ENCODE data around the gene MATN1.

Gene MATN1

GRCh38 chr1:30678209-30678608 lies 45.2 kb downstream of the MATN1 start:
- no peak for DNase-seq

DNA sequence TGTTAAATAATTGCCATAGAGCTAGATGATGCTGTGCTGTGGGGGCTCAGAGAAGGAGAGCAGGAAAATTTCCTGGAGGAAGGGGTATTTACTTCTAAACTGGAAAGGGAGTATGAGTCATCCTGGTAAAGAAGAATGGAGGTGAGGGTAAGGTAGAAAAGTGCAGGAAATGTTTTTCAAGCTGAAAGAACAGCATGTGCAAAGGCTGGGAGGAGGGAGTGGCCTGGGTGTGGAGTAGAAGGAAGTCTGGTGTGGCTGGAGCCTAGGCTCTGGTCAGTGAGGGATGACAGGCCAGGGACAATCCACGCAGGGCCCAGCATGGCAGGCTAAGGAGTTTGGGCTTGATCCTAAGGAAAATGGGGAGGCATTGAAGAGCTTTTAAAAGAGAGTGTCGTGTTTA lies 45.9 kb downstream of the MATN1 start:
- no peak for DNase-seq

- DNase-seq = no peak
Observed at GRCh38 chr1:30675761-30676160, 47.6 kb downstream of the MATN1 start.

GRCh38 chr1:30675289-30675688 lies 48.1 kb downstream of the MATN1 start:
- DNase-seq = no peak

- DNase-seq = no peak
Observed at GRCh38 chr1:30673395-30673794, 50.0 kb downstream of the MATN1 start.

DNA sequence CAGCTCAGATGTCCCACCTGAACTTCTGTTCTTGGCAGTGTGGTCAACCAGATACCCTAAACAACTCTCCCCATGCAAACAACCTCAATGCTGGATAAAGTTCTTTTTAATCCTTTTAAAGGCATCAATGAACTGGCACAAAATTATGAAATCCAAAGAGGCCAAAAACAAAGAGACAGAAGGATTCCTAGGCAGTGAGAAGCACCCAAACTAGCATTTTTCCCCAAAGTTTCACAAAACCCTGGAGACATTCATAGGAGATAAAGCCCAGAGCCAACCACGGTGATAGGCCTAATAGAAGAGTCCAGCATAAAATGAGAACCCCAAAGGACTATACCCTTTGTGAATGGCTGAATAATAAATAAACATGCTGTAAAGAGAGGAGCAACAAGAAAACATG lies 50.7 kb downstream of the MATN1 start:
- no peak for DNase-seq

GRCh38 chr1:30670240-30671060 lies 52.9 kb downstream of the MATN1 start:
- DNase-seq = no peak

DNA sequence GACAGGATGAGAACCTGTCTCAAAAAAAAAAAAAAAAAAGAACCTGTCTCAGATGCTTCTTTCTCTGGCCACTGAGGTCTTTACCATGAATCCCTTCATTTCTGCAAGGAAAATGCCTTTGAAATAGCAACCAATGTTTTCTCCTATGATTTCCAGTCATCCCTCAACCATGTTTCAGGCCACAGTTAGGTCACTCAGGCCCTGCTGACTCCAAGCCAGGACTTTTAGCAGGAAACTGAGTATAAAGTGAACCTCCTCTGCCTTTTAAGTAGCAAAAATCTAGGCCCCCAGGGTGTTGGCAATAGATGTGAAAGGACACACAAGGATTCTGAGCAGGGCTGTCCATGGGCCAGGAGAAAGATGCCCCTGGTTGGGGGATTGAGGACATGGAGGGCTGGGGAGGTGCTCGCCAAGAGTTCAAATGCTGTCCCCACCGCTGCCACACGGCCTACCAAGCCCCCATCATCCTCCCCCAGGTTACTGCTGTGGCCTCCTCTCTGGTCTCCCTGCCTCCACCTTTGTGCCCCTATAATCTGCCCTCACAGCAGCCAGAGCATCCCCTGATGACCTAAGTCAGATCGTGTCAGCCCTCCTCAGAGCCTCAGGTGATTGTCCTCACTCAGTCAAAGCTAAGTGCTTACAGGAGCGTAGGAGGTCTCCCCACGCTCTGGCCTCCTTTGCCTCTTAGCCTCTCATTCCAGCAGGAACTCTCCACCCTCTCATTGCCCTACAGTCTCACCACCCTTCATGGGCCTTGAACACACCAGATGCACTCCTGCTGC lies 54.6 kb downstream of the MATN1 start:
- DNase-seq = no peak

GRCh38 chr1:30668024-30668423 lies 55.4 kb downstream of the MATN1 start:
- DNase-seq = no peak

DNA sequence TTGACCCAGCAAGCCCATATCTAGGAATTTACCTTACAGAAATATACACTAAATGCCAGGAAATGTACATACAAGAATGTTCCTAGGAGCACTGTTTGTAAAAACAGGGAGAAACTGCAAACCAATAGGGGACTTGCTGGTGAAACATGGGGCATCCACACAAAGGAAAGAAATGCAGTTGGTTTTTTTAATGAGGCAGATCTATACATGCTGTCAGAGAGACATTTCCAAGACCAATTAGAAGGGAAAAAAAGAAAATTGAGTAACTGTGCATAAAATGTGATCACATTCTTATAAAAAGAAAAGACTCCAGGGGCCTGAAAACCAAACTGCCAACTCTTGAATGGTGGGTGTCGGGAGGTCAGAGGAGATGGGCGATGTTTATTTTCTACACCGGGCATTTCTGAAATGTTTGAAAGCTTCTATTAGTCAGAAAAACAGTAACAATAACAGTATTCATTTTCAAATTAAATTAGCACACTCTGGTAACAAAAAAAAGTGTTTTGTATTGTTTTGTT lies 56.6 kb downstream of the MATN1 start:
- DNase-seq = no peak

- no peak for DNase-seq
Observed at GRCh38 chr1:30665216-30666010, 58.0 kb downstream of the MATN1 start.

GRCh38 chr1:30664103-30664755 lies 59.2 kb downstream of the MATN1 start:
- no peak for DNase-seq

- DNase-seq = no peak
Observed at GRCh38 chr1:30663596-30664091, 59.7 kb downstream of the MATN1 start.

DNA sequence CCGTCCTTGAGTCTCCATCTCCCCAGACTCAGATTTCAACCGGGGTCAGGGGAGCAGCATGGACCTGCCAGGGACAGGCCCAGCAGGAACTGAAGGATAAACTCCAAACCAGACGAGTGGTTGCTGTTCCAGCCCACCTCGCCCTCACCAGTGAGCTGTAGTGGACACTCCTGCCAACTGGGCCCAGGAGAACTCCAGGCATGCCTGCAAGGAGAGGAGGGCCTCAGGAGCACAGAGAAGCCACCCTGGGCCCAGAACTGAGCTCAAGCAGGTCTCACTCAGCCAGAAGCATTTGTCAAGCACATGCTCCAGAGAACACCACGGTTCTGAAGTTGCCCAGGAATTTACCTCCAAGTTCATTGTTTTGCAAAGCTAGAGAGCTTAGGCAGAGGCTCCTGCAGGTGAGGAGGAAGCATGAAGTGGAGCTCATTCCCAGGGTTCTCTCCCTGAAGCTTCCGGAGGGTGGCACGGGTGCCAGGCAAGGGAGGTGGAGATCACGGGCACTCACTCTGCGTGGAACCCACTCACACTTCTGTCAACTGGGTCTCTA lies 61.0 kb downstream of the MATN1 start:
- DNase-seq = no peak

DNA sequence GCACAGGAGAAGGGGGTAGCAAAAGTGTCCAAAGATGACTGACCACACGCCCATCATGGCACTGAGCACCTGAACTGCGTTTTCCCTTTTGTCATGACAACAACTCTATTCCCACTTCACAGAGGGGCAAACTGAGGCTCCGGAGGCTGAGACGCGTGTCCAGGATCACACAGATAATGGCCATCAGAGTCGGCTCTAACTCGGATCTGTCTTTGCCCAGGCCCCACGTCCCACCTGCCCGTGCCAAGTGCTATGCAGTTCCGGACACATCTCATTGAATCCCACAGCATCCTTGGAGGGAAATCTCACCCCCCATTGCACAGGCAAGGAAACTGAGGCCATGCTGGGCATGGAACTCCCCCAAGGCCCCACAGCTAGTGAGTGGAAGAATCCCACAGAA lies 62.1 kb downstream of the MATN1 start:
- DNase-seq = no peak

Measured in activated naive CD4-positive, alpha-beta T cell treated with Interleukin-2 at 50 U/mL for 16 hours (primary cell).